Effector CD4-positive, alpha-beta T cell (primary cell): ENCODE data around the gene KBTBD3.

ENCODE experiments used
- DNase-seq: peaks from one replicate; pipeline ENCODE4 v3.0.0-alpha.2; 2020

Gene KBTBD3

DNA sequence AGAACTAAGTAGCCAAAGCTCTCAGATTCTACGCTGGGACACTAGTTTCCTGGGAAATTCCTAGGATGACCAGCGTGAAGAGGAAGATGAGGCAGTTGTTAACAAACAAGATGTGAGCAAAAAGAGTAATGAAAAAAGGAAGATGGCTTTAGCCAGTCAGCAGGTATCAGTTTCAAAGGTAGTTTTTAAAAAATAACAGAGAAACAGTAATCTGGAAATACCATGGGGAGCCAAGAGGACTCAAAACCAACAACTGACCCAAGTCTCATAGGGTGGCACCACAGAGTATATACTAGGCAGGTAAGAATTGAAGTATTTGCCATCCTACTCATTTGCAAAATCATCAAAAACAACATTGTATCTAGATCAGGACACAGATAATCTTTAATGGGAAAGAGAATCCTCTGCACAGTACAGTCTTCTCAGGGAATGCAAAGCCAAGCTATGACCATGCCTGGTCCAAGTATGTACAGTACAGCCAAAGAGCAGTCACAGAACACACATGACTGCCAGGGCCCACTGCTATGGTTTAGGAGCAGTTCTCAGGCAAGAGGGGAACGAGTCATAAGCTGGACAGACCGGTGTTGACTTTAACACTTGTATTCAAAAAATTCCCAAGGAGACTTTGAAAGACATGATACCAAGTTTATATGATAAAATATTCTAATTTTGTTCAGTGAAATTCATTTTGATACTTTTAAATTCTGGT lies 75.7 kb downstream of the KBTBD3 start:
- DNase-seq: no peak
